SH-SY5Y (cell line): ENCODE measurements around the gene CPED1.

Experiments
- GATA2 ChIP-seq: IDR thresholded peaks from 2 replicates; pipeline ENCODE4 v1.6.1; 2011; ENCODE audit warnings: mild to moderate bottlenecking, low read depth, low read length
- GATA3 ChIP-seq: IDR thresholded peaks from 2 replicates; pipeline ENCODE4 v1.6.1; 2011; ENCODE audit warnings: low read depth, mild to moderate bottlenecking, low read length, moderate library complexity

- no peak for TF ChIP-seq GATA2
- no peak for TF ChIP-seq GATA3
Measured at GRCh38 chr7:121303422-121304101, 315.1 kb downstream of the CPED1 start.
